B cell (primary cell): ENCODE results near the gene POU2F2. TPM values are rescaled to one million over a fixed set of nuclear protein-coding genes. Genes with fewer than 3 reads are reported as not detected.

Experiments
- ATAC-seq: fragments of 200-7000 bp; cut with Tn5 transposase; one replicate; pipeline ENCODE4 v1.10.0; 2021; ENCODE audit warnings: low read depth, mild to moderate bottlenecking, moderate number of reproducible peaks, moderate library complexity
- CTCF ChIA-PET: fragments of 350-600 bp; sonication (Branson Sonifier 250); formaldehyde crosslinking; loops from one replicate; lab custom pipeline; 2021; ENCODE audit warnings: antibody characterized with exemption, inconsistent platforms; lab: Charles Lee
- POLR2A ChIA-PET: fragments of 350-600 bp; sonication (Branson Sonifier 250); formaldehyde crosslinking; loops from one replicate; lab custom pipeline; 2021; ENCODE audit warnings: antibody characterized with exemption; lab: Charles Lee
- DNase-seq: peaks from one replicate; pipeline ENCODE4 v3.0.0; 2013
- H2AFZ ChIP-seq: 2 replicates; pipeline ENCODE4 v1.6.1; 2012; ENCODE audit warnings: mild to moderate bottlenecking, low read depth, low read length; ENCODE audit not compliant: insufficient read depth, poor library complexity, severe bottlenecking
- H3K27ac ChIP-seq, 2 donors: 1 replicate in 1 of 2; 2 replicates in 1 of 2; pipeline ENCODE4 v1.5.1; 2012 to 2013; ENCODE audit warnings: low read length in 2 of 2, mild to moderate bottlenecking in 2 of 2, moderate library complexity in 1 of 2
- H3K27me3 ChIP-seq, 4 experiments: fragments of 200-600 bp in 1 of 4; sonication (generic) in 1 of 4; replicated peaks in 1 of 4; 1 replicate in 2 of 4; 2 replicates in 2 of 4; pipeline versions ENCODE4 v1.6.1 to v1.7.0; 2013 to 2016; ENCODE audit warnings: low read length in 3 of 4, mild to moderate bottlenecking in 2 of 4, mixed read lengths in 1 of 4, moderate library complexity in 1 of 4; ENCODE audit not compliant: insufficient read depth in 4 of 4, control insufficient read depth in 3 of 4; ENCODE audit errors: control extremely low read depth in 1 of 4
- H3K36me3 ChIP-seq, 2 experiments: replicated peaks in 1 of 2; 1 replicate in 1 of 2; 2 replicates in 1 of 2; pipeline versions ENCODE4 v1.6.1 to v1.7.1; 2013; ENCODE audit warnings: low read length in 1 of 2; ENCODE audit not compliant: insufficient read depth in 2 of 2, control insufficient read depth in 1 of 2; ENCODE audit errors: control extremely low read depth in 1 of 2, extremely low read depth in 1 of 2
- H3K4me1 ChIP-seq, 2 donors: fragments of 200-600 bp in 1 of 2; sonication (generic) in 1 of 2; 1 replicate in 1 of 2; 2 replicates in 1 of 2; pipeline versions ENCODE4 v1.5.1 to v1.6.1; 2013 to 2017; ENCODE audit warnings: low read length in 2 of 2; ENCODE audit not compliant: control insufficient read depth in 2 of 2, insufficient read depth in 2 of 2
- H3K4me2 ChIP-seq: replicated peaks from 2 replicates; pipeline ENCODE3; 2012; ENCODE audit warnings: mild to moderate bottlenecking, low read depth, low read length; ENCODE audit not compliant: poor library complexity, severe bottlenecking
- H3K4me3 ChIP-seq, 5 experiments: fragments of 200-600 bp in 1 of 5; sonication (generic) in 1 of 5; 1 replicate in 3 of 5; 2 replicates in 2 of 5; pipeline versions ENCODE4 v1.5.1 to v1.7.0; 2011 to 2016; ENCODE audit warnings: low read length in 4 of 5, mild to moderate bottlenecking in 4 of 5, low read depth in 2 of 5, control low read depth in 1 of 5, moderate library complexity in 1 of 5; ENCODE audit not compliant: insufficient read depth in 1 of 5; ENCODE audit errors: control extremely low read depth in 1 of 5, extremely low read depth in 1 of 5
- H3K79me2 ChIP-seq: fragments of 200-600 bp; sonication (generic); one replicate; pipeline ENCODE4 v1.6.0; 2016; ENCODE audit warnings: low read length; ENCODE audit not compliant: control insufficient read depth, insufficient read depth
- H3K9ac ChIP-seq: fragments of 200-600 bp; sonication (generic); 2 replicates; pipeline ENCODE4 v1.6.1; 2017; ENCODE audit warnings: mild to moderate bottlenecking, low read length, moderate library complexity
- H3K9me3 ChIP-seq, 3 donors: one replicate each; pipeline versions ENCODE4 v1.6.1 to v1.7.1; 2013; ENCODE audit warnings: low read length in 2 of 3; ENCODE audit not compliant: control insufficient read depth in 2 of 3, insufficient read depth in 1 of 3; ENCODE audit errors: control extremely low read depth in 1 of 3
- H4K20me1 ChIP-seq: 2 replicates; pipeline ENCODE4 v1.6.0; 2012; ENCODE audit warnings: mild to moderate bottlenecking, low read length; ENCODE audit not compliant: insufficient read depth, control insufficient read depth, poor library complexity, severe bottlenecking
- H3K27ac Mint-ChIP-seq: one replicate; pipeline ENCODE4 v1.8.0; 2021; ENCODE audit warnings: mixed read lengths
- H3K27me3 Mint-ChIP-seq: one replicate; pipeline ENCODE4 v1.8.0; 2021; ENCODE audit warnings: mixed read lengths
- H3K4me1 Mint-ChIP-seq: one replicate; pipeline ENCODE4 v1.8.0; 2021; ENCODE audit warnings: mixed read lengths
- H3K4me3 Mint-ChIP-seq: one replicate; pipeline ENCODE4 v1.8.0; 2021; ENCODE audit warnings: mixed read lengths
- H3K9me3 Mint-ChIP-seq: one replicate; pipeline ENCODE4 v1.8.0; 2022; ENCODE audit warnings: mixed read lengths; ENCODE audit not compliant: insufficient read depth
- EZH2 ChIP-seq: IDR thresholded peaks from 2 replicates; pipeline ENCODE4 v1.6.1; 2012; ENCODE audit warnings: borderline replicate concordance, low read depth, mild to moderate bottlenecking, moderate library complexity, low read length; ENCODE audit not compliant: insufficient read depth, poor library complexity, severe bottlenecking
- WGBS: methylation state at CpG from one replicate; pipeline ENCODE4 v1.1.5; 2013; ENCODE audit warnings: missing lambda C conversion rate; ENCODE audit not compliant: insufficient coverage; 5-methylcytosine and 5-hydroxymethylcytosine counted together
- intact Hi-C: fragments of 100-400 bp; cut with micrococcal nuclease; formaldehyde crosslinking; loops from one replicate; pipeline ENCODE4 v1.10.0; 2022
- polyA plus RNA-seq: library from polyadenylated mRNA; depleted of rRNA; stranded (reverse); fragments of >200 nt; gene quantifications from 2 replicates; pipeline ENCODE4 v1.2.3, GENCODE V29; 2012
- total RNA-seq, 2 donors: library from RNA; stranded (reverse); fragments of 120-200 nt in 1 of 2; gene quantifications; 1 replicate in 1 of 2; 2 replicates in 1 of 2; pipeline versions ENCODE4 v1.2.3 to v1.2.4, GENCODE V29; 2013 to 2022
- TF ChIP-seq, protein P1 (sequence below): fragments of 200-600 bp; IDR thresholded peaks from one replicate; pipeline ENCODE4 v1.8.0; 2022; ENCODE audit warnings: antibody characterized with exemption, mild to moderate bottlenecking

POU2F2 gene
- total and polyA plus RNA-seq, 2 donors (not counting 1 experiment from before 2014, with no cell fraction given) = 152 to 170 TPM

- no peak overlapping the region for H3K4me2 ChIP-seq
- CTCF ChIA-PET = interaction anchor here (0.6 to 0.7 kb wide), 2 partner anchors 12 to 323 kb away, joined by 3 to 5 read pairs; no protein-coding TSS in a partner anchor
- Mint-ChIP-seq H3K4me1 (peaks cover 42% of the 10 kb centered on the region), H3K9me3 (no peaks in the 10 kb centered on the region), H3K4me3 (peak overlapping the region; percentile 97), H3K27me3 (no peaks in the 10 kb centered on the region), H3K27ac (peak overlapping the region; percentile 75)
- no peak for ATAC-seq
- H4K20me1 ChIP-seq = peaks cover 43% of the 10 kb centered on the region
- H3K4me3 ChIP-seq = no peak overlapping the region
- H3K79me2 ChIP-seq = peaks cover 40% of the 10 kb centered on the region
- H3K36me3 ChIP-seq = peaks cover 4 to 46% of the 10 kb centered on the region in 2 experiments
- peaks cover 20 to 23% of the 10 kb centered on the region in 2 donors for H3K4me1 ChIP-seq
- POLR2A ChIA-PET = interaction anchor here (0.6 kb wide), 1 partner anchor 115 kb away, joined by 4 read pairs; no protein-coding TSS in a partner anchor
- TF ChIP-seq EZH2 = no peak
- TF ChIP-seq, protein P1, sequence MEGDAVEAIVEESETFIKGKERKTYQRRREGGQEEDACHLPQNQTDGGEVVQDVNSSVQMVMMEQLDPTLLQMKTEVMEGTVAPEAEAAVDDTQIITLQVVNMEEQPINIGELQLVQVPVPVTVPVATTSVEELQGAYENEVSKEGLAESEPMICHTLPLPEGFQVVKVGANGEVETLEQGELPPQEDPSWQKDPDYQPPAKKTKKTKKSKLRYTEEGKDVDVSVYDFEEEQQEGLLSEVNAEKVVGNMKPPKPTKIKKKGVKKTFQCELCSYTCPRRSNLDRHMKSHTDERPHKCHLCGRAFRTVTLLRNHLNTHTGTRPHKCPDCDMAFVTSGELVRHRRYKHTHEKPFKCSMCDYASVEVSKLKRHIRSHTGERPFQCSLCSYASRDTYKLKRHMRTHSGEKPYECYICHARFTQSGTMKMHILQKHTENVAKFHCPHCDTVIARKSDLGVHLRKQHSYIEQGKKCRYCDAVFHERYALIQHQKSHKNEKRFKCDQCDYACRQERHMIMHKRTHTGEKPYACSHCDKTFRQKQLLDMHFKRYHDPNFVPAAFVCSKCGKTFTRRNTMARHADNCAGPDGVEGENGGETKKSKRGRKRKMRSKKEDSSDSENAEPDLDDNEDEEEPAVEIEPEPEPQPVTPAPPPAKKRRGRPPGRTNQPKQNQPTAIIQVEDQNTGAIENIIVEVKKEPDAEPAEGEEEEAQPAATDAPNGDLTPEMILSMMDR = no peak
- H3K27me3 ChIP-seq = no peaks in the 10 kb centered on the region
- H3K9ac ChIP-seq = no peak overlapping the region
- H3K9me3 ChIP-seq = no peaks in the 10 kb centered on the region
- H2AFZ ChIP-seq = no peak overlapping the region
- WGBS = 92% methylated on average over 15 of the region's 15 CpGs
- H3K27ac ChIP-seq = no peak overlapping the region
- no peak for DNase-seq
- intact Hi-C loops = loop anchor here (5.0 kb wide), 2 partner anchors 196 to 319 kb away; partner anchors contain the start of gene ARHGEF1
Observed at GRCh38 chr19:42078538-42079275, 53.5 kb downstream of the POU2F2 start.

DNA sequence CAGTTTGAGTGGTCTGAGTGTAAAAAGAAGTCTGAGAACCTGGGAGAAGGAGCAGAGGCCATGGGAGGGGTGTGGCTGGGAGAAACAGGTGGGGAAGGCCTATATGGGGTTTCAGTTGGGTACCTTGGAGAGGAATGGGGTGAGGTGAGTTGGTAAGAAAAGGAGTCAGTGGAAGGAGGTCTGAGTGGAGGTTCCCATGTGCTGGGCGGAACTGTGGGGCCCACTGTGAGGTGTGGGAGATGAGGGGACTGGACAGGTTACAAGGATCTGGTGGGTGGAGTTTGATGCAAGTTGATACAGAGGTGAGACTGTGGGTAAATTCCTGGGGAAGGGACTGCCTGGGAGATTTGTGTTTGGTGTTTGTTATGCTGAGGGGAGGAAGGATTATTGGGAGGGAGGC lies 54.2 kb downstream of the POU2F2 start:
- Histone ChIP-seq H3K27ac (peak overlapping the region in 1 of 2 donors; percentile 78), H3K9ac (no peak overlapping the region), H3K4me2 (no peak overlapping the region), H3K4me3 (no peak overlapping the region), H3K36me3 (peaks cover 4 to 40% of the 10 kb centered on the region in 2 experiments), H3K27me3 (no peaks in the 10 kb centered on the region), H3K79me2 (peaks cover 40% of the 10 kb centered on the region), H4K20me1 (peaks cover 43% of the 10 kb centered on the region), H2AFZ (no peak overlapping the region), H3K4me1 (peaks cover 20 to 23% of the 10 kb centered on the region in 2 donors), H3K9me3 (no peaks in the 10 kb centered on the region)
- H3K27ac Mint-ChIP-seq = peak overlapping the region; percentile 75
- ATAC-seq = no peak
- H3K4me3 Mint-ChIP-seq = peak overlapping the region; percentile 97
- ChIA-PET POLR2A (interaction anchor here (0.6 kb wide), 1 partner anchor 114 kb away, joined by 4 read pairs; no protein-coding TSS in a partner anchor), CTCF (no interaction called here)
- intact Hi-C loops = loop anchor here (5.0 kb wide), 2 partner anchors 196 to 319 kb away; partner anchors contain the start of gene ARHGEF1
- H3K27me3 Mint-ChIP-seq = no peaks in the 10 kb centered on the region
- TF ChIP-seq EZH2 = no peak
- TF ChIP-seq, protein P1 = no peak
- H3K4me1 Mint-ChIP-seq = peaks cover 42% of the 10 kb centered on the region
- 93% methylated on average over 1 of the region's 1 CpG for WGBS
- no peaks in the 10 kb centered on the region for H3K9me3 Mint-ChIP-seq
- no peak for DNase-seq
